RWPE1 (cell line): Measurements from ENCODE around the gene LSM3.

Source experiments
- CTCF ChIA-PET: fragments of 350-600 bp; sonication (Branson Sonifier 250); formaldehyde crosslinking; extraction: SDS; loops from one replicate; lab custom pipeline; 2021; lab: Yijun Ruan, JAX
- POLR2A ChIA-PET: fragments of 400-600 bp; formaldehyde crosslinking; extraction: SDS; loops from one replicate; lab custom pipeline; 2020; ENCODE audit warnings: antibody characterized with exemption; ENCODE audit not compliant: low non-redundant PET; lab: Yijun Ruan, JAX
- DNase-seq: peaks from one replicate; pipeline ENCODE4 v3.0.0; 2012; ENCODE audit warnings: low spot score
- H3K27ac ChIP-seq: fragments of 450-650 bp; 2 replicates; pipeline ENCODE4 v1.5.1; 2017
- TF ChIP-seq, protein P1 (sequence below): fragments of 450-650 bp; conservative IDR thresholded peaks from 2 replicates; pipeline ENCODE4 v1.5.1; 2017; ENCODE audit warnings: low read depth, mild to moderate bottlenecking

Gene LSM3

DNA sequence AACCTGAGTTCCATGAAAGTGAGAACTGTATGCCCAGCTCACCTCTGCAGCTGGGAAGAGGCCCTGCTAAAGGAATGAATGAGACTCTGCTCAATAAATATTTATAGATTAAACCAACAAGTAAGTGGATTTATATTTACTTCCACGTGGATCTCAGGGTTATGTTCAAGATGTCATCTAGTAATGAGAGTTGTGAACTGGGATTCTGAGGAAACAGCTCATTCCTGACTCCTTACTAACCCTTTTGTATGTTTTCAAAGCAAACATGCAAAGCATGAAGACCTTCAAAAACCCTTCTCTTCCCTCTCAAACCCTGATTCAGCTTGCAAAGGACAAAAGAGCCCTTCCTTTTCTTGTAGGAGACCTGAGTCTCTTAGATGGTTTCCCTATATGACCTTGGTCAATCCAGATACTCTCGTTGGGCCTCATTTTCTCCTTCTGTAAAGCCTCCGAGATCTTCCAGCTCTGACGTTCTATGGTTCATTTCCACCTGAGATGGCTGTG is 53.4 kb downstream of the LSM3 start:
- no peak for DNase-seq
- H3K27ac ChIP-seq = no peak overlapping the region
- CTCF ChIA-PET = no interaction called here
- TF ChIP-seq, protein P1, sequence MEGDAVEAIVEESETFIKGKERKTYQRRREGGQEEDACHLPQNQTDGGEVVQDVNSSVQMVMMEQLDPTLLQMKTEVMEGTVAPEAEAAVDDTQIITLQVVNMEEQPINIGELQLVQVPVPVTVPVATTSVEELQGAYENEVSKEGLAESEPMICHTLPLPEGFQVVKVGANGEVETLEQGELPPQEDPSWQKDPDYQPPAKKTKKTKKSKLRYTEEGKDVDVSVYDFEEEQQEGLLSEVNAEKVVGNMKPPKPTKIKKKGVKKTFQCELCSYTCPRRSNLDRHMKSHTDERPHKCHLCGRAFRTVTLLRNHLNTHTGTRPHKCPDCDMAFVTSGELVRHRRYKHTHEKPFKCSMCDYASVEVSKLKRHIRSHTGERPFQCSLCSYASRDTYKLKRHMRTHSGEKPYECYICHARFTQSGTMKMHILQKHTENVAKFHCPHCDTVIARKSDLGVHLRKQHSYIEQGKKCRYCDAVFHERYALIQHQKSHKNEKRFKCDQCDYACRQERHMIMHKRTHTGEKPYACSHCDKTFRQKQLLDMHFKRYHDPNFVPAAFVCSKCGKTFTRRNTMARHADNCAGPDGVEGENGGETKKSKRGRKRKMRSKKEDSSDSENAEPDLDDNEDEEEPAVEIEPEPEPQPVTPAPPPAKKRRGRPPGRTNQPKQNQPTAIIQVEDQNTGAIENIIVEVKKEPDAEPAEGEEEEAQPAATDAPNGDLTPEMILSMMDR = no peak
- POLR2A ChIA-PET = no interaction called here

DNA sequence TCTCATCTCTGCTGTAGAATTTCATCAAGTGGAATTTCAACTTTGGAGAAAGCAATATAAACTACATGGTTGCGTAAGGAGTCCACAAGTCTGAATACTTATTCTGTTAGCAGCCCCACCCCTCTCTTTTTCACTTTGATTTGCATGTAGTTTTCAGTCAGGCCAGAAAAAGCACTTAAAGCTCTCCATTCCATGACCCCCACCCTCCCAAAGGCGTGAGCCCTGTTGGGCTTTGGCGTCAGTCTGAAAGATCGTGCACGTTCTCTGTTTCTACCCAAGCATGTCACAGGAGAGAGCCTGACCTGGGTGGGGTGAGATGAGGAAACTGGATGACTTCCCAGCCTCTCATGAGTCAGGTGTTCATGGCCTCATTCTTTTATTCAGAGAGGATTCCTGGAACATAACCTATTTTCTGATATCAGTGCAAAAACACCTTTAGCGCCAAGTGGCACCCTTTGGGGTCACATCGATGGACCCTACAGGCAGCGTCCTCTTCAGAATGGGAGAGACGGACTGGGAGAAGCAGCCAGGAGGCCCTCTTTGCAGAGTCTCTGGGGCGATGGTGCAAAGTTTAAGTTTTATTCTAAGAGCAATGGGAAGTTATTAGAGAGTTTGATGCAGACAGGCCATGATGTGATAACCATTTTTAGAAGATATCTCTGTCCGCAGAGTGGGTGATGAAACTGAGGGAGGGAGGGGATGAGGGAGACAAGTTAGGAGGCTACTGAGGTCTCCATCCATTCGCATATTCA is 55.8 kb downstream of the LSM3 start:
- CTCF ChIA-PET = interaction anchor here (0.6 kb wide), 1 partner anchor 224 kb away, joined by 4 read pairs; no protein-coding TSS in a partner anchor
- DNase-seq = peak; percentile 80
- TF ChIP-seq, protein P1 = no peak
- H3K27ac ChIP-seq = peak overlapping the region; percentile 68
- POLR2A ChIA-PET = no interaction called here

DNA sequence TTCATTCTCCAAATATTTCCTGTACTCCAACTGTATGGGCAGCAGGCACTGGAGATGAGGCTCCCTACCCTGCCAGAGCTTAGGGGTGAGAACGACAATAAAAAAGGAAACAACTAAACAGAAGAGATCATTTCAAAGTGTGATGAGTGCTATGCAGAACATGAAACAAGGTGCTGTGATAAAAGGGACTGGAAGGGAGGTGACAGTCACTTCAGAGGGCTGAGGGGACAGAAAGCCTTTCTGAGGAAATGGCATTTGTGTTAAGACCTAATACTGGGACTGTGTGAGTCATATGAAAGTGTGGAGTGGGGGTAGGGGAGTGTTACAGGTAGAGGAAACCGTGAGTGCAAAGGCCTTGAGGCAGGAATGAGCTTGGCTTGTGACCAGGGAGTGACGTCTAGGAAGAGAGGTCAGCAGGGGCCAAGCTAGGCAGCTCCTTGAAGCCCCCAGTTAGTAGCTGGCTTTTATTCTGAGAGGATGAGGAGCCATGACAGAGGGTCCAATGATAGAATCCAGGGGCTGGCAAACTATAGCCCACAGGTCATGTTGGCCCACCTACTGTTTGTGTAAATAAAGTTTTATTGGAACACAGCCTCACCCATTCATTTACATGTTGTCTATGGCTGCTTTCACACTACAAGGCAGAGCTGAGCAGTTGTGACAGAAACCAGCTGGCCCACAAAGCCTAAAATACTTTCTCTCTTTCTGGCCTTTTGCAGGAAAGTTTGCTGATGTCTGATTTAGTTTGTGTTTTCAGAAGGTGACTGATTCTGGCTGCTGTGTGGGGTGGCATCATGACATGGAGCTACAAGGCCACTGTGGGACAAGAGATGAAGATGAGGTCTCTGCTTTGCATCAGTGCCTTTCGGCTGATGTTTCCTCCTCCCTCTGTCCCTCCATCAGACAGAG is 56.6 kb downstream of the LSM3 start:
- peak overlapping the region; percentile 68; the same call in 1 of the 2 replicates for H3K27ac ChIP-seq
- ChIA-PET CTCF (no interaction called here), POLR2A (no interaction called here)
- peak; percentile 36 for DNase-seq
- TF ChIP-seq, protein P1 = no peak

DNA sequence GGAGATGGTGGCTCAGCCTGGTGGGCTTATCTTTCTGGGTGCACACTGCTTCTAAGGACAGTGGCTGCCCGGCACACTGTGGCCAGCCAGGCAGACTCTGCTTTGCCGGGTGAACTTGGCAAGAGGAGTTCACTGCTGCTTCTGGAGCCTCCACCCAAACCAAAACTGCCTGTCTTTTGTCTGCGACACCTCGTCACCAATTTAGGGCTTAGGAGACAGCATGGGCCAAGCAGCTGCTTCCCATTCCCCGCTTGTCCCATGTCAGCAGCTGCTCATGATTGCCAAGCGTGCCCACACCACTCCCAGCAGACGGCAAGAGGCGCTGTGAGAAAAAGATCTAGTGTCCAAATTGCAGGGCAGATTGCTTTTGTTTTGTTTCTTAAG is 57.3 kb downstream of the LSM3 start:
- DNase-seq = no peak
- POLR2A ChIA-PET = no interaction called here
- TF ChIP-seq, protein P1 = no peak
- no peak overlapping the region for H3K27ac ChIP-seq
- CTCF ChIA-PET = no interaction called here

DNA sequence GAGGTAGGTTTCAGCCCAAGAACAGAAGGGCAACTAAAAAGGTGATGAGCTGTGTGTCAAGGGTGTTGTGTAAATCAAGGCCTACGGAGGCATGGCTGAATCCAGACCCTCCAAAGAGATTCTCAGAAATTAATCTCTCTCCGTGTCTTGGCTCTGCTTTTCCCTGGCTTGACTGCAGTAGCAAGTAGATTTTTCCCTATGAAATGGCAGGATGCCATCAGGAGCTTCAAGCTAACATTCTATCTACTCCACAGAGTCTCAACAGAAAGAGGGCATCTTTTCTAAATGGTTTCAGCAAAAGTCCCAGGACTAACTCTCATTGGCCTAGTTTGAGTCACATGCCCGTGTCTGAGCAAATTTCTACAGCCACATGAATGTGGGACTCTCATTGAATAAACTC is 58.3 kb downstream of the LSM3 start:
- CTCF ChIA-PET = interaction anchor here (0.7 kb wide), 1 partner anchor 1897 kb away, joined by 4 read pairs; no protein-coding TSS in a partner anchor
- POLR2A ChIA-PET = no interaction called here
- TF ChIP-seq, protein P1 = no peak
- DNase-seq = no peak
- H3K27ac ChIP-seq = no peak overlapping the region

DNA sequence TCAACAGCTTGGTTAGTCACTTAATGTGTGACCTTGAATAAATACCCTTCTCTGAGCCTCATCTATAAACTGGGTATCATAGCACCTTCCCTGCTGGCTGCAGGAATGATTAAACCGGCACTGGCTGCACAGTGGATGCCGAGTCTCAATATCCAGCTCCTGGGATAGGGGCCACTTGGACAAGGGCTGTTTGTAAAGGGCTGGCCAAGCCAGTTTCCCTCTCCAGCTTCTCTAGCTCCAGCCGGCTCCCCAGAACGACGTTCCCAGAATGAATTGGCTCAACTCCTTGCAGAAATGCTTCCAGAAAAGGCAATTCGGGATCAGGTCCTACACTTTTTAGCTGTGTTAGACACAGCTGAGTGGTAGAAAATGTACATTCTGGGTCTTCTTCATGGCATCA is 58.8 kb downstream of the LSM3 start:
- CTCF ChIA-PET = no interaction called here
- H3K27ac ChIP-seq = no peak overlapping the region
- POLR2A ChIA-PET = no interaction called here
- no peak for DNase-seq
- TF ChIP-seq, protein P1 = no peak
